Caco-2 (cell line): ENCODE measurements around the gene LMO1. TPM values are rescaled to one million over a fixed set of nuclear protein-coding genes. Genes with fewer than 3 reads are reported as not detected.
A peak's percentile ranks its signal among the peaks of the same experiment; 100 is the strongest.

Experiments
- Bru-seq: library from RNA; stranded (reverse); fragments of 400-500 nt; gene quantifications from one replicate; lab custom pipeline; 2021; lab: Mats Ljungman, UMichigan
- BruChase-seq, 2 experiments: library from RNA; stranded (reverse); fragments of 400-500 nt; gene quantifications; one replicate each; lab custom pipeline; 2021; lab: Mats Ljungman, UMichigan
- BruUV-seq: library from RNA; stranded (reverse); fragments of 400-500 nt; replicated peaks from 2 replicates; lab custom pipeline; 2021; lab: Mats Ljungman, UMichigan
- CTCF ChIA-PET: fragments of 300-600 bp; sonication (Branson Sonifier 250); formaldehyde crosslinking; loops from one replicate; lab custom pipeline; 2022; ENCODE audit warnings: antibody characterized with exemption; lab: Charles Lee
- POLR2A ChIA-PET: fragments of 300-600 bp; sonication (Branson Sonifier 250); formaldehyde crosslinking; loops from one replicate; lab custom pipeline; 2022; ENCODE audit warnings: antibody characterized with exemption; lab: Charles Lee
- DNase-seq, 2 experiments: peaks; one replicate each; pipeline versions ENCODE4 v3.0.0 to v3.0.0-alpha.2; 2020 to 2022
- H3K27me3 ChIP-seq: replicated peaks from 2 replicates; pipeline ENCODE4 v1.6.0; 2011; ENCODE audit warnings: low read length; ENCODE audit not compliant: control insufficient read depth, insufficient read depth
- H3K36me3 ChIP-seq: 2 replicates; pipeline ENCODE4 v1.5.1; 2011; ENCODE audit warnings: low read length; ENCODE audit not compliant: control insufficient read depth, insufficient read depth
- H3K4me1 ChIP-seq: fragments of 250-450 bp; sonication (Bioruptor Pico); 2 replicates; pipeline ENCODE4 v1.5.1; 2020; ENCODE audit warnings: mild to moderate bottlenecking
- H3K4me3 ChIP-seq: 2 replicates; pipeline ENCODE4 v1.5.1; 2011; ENCODE audit warnings: low read depth, mild to moderate bottlenecking, control low read depth, low read length
- H3K9me3 ChIP-seq: fragments of 250-450 bp; sonication (Bioruptor Pico); 2 replicates; pipeline ENCODE4 v1.5.1; 2020; ENCODE audit warnings: mild to moderate bottlenecking, moderate library complexity
- H3K27ac Mint-ChIP-seq: one replicate; pipeline ENCODE4 v1.8.0; 2022; ENCODE audit warnings: mixed read lengths; ENCODE audit not compliant: unreplicated experiment
- H3K27me3 Mint-ChIP-seq: one replicate; pipeline ENCODE4 v1.8.0; 2022; ENCODE audit warnings: mixed read lengths; ENCODE audit not compliant: insufficient read depth, unreplicated experiment
- H3K36me3 Mint-ChIP-seq: one replicate; pipeline ENCODE4 v1.8.0; 2022; ENCODE audit warnings: mild to moderate bottlenecking, mixed read lengths; ENCODE audit not compliant: insufficient read depth, unreplicated experiment
- H3K4me1 Mint-ChIP-seq: one replicate; pipeline ENCODE4 v1.8.0; 2022; ENCODE audit warnings: low read depth, mixed read lengths; ENCODE audit not compliant: unreplicated experiment
- H3K4me3 Mint-ChIP-seq: one replicate; pipeline ENCODE4 v1.8.0; 2022; ENCODE audit warnings: mild to moderate bottlenecking, moderate library complexity, mixed read lengths; ENCODE audit not compliant: unreplicated experiment
- H3K9me3 Mint-ChIP-seq: one replicate; pipeline ENCODE4 v1.8.0; 2022; ENCODE audit warnings: mixed read lengths; ENCODE audit not compliant: unreplicated experiment
- CTCF ChIP-seq, 2 experiments: fragments of 200-600 bp in 1 of 2; IDR thresholded peaks; 1 replicate in 1 of 2; 2 replicates in 1 of 2; pipeline versions ENCODE4 v1.5.1 to v1.8.0; 2011 to 2022; ENCODE audit warnings: antibody characterized with exemption in 1 of 2, control low read depth in 1 of 2, inconsistent platforms in 1 of 2, low read depth in 1 of 2, low read length in 1 of 2, mild to moderate bottlenecking in 1 of 2, moderate library complexity in 1 of 2; ENCODE audit not compliant: insufficient read depth in 1 of 2, severe bottlenecking in 1 of 2, unreplicated experiment in 1 of 2
- intact Hi-C: fragments of 100-400 bp; cut with micrococcal nuclease; formaldehyde crosslinking; loops from one replicate; pipeline ENCODE4 v1.10.0; 2022; ENCODE audit not compliant: unreplicated experiment
- long read RNA-seq: library from polyadenylated mRNA; stranded (forward); transcript quantifications from one replicate; pipeline ENCODE4 v2.0.0, GENCODE V29; 2022
- total RNA-seq: library from RNA; stranded (reverse); gene quantifications from 2 replicates; pipeline ENCODE4 v1.2.3, GENCODE V29; 2022

The LMO1 gene
- not detected in 2 replicates for total RNA-seq
- Bru-seq, nascent RNA, result percentile 4 among the genes with signal in this experiment
- percentile 2 among the genes with signal in this experiment for BruChase-seq, experiment 1, labeled RNA remaining after a 2-hour chase
- BruChase-seq, experiment 2, labeled RNA remaining after a 6-hour chase, result percentile 2 among the genes with signal in this experiment
- long read RNA-seq, result 0 reads

GRCh38 chr11:8263769-8264410, at the start of gene LMO1:
Gene LMO1, minus strand, starts transcription at chr11:8263878. Its CDS starts 516 bp downstream, at chr11:8263362.
- peak; percentile 75 to 89 for TF ChIP-seq CTCF (IDR thresholded peaks at IDR 0.05; ENCODE audit: insufficient read depth in 1 of 2, low read depth in 1 of 2, low read length in 1 of 2, severe bottlenecking in 1 of 2, unreplicated experiment in 1 of 2)
- H3K4me1 Mint-ChIP-seq, result peaks cover 7% of the 10 kb centered on the region
- no peaks in the 10 kb centered on the region for H3K4me1 ChIP-seq
- DNase-seq, result peak; percentile 61 to 76
- H3K36me3 Mint-ChIP-seq, result no peaks in the 10 kb centered on the region
- H3K9me3 ChIP-seq, result no peaks in the 10 kb centered on the region
- no peak within 1 kb of the TSS for H3K27ac Mint-ChIP-seq
- no peaks in the 10 kb centered on the region for H3K9me3 Mint-ChIP-seq
- POLR2A ChIA-PET, result no interaction called here
- H3K4me3 Mint-ChIP-seq, result no peak within 1 kb of the TSS
- intact Hi-C loops, result loop anchor here (1.0 kb wide), 1 partner anchor 39 kb away; no protein-coding TSS in a partner anchor
- CTCF ChIA-PET, result interaction anchor here (0.5 to 2.8 kb wide), 11 partner anchors 11 to 347 kb away, joined by 3 to 8 read pairs (median 4); no protein-coding TSS in a partner anchor
- no TSS peak for BruUV-seq
- H3K27me3 ChIP-seq, result peaks cover 4% of the 10 kb centered on the region
- no peak within 1 kb of the TSS for H3K4me3 ChIP-seq
- peaks cover 17% of the 10 kb centered on the region for H3K27me3 Mint-ChIP-seq
- H3K36me3 ChIP-seq, result no peaks in the 10 kb centered on the region

- no peaks in the 10 kb centered on the region for H3K36me3 ChIP-seq
- Mint-ChIP-seq H3K27ac (no peak overlapping the region), H3K27me3 (peaks cover 17% of the 10 kb centered on the region), H3K9me3 (no peaks in the 10 kb centered on the region), H3K4me3 (no peak overlapping the region), H3K36me3 (no peaks in the 10 kb centered on the region), H3K4me1 (no peaks in the 10 kb centered on the region)
- no peak overlapping the region for H3K4me3 ChIP-seq
- intact Hi-C loops, result no loop called here
- no TSS peak for BruUV-seq
- DNase-seq, result no peak
- POLR2A ChIA-PET, result no interaction called here
- CTCF ChIA-PET, result no interaction called here
- H3K4me1 ChIP-seq, result no peaks in the 10 kb centered on the region
- no peaks in the 10 kb centered on the region; the same call in 1 of the 2 replicates for H3K27me3 ChIP-seq
- no peaks in the 10 kb centered on the region for H3K9me3 ChIP-seq
- no peak for TF ChIP-seq CTCF (IDR thresholded peaks at IDR 0.05; ENCODE audit: insufficient read depth in 1 of 2, low read depth in 1 of 2, low read length in 1 of 2, severe bottlenecking in 1 of 2, unreplicated experiment in 1 of 2)
Observed at GRCh38 chr11:8312986-8313385, 49.3 kb upstream of the LMO1 start.

GRCh38 chr11:8311366-8311765, 47.7 kb upstream of the LMO1 start:
- no peak overlapping the region for H3K4me3 Mint-ChIP-seq
- Histone ChIP-seq H3K9me3 (no peaks in the 10 kb centered on the region), H3K4me1 (no peaks in the 10 kb centered on the region), H3K4me3 (no peak overlapping the region), H3K36me3 (no peaks in the 10 kb centered on the region), H3K27me3 (no peaks in the 10 kb centered on the region; the same call in 1 of the 2 replicates)
- intact Hi-C loops, result loop anchor here (2.0 kb wide), 1 partner anchor 87 kb away; no protein-coding TSS in a partner anchor
- no peaks in the 10 kb centered on the region for H3K36me3 Mint-ChIP-seq
- no peak for DNase-seq
- H3K27ac Mint-ChIP-seq, result no peak overlapping the region
- H3K9me3 Mint-ChIP-seq, result no peaks in the 10 kb centered on the region
- TF ChIP-seq CTCF (IDR thresholded peaks at IDR 0.05; ENCODE audit: insufficient read depth in 1 of 2, low read depth in 1 of 2, low read length in 1 of 2, severe bottlenecking in 1 of 2, unreplicated experiment in 1 of 2), result no peak
- CTCF ChIA-PET, result interaction anchor here (0.6 kb wide), 1 partner anchor 107 kb away, joined by 3 read pairs; no protein-coding TSS in a partner anchor
- peaks cover 4% of the 10 kb centered on the region for H3K27me3 Mint-ChIP-seq
- POLR2A ChIA-PET, result no interaction called here
- H3K4me1 Mint-ChIP-seq, result no peaks in the 10 kb centered on the region
- no TSS peak for BruUV-seq
